Esophagus (tissue), 2 donors: ENCODE measurements around the gene EEFSEC. TPM values are rescaled to one million over a fixed set of nuclear protein-coding genes. Genes with fewer than 3 reads are reported as not detected.

Experiments used
- H3K27ac ChIP-seq, 2 donors: one replicate each; pipeline ENCODE4 v1.5.1; 2013; ENCODE audit warnings: low read depth in 2 of 2, mild to moderate bottlenecking in 2 of 2, inconsistent platforms in 1 of 2, low read length in 1 of 2, moderate library complexity in 1 of 2
- H3K27me3 ChIP-seq, 2 donors: one replicate each; pipeline ENCODE4 v1.6.1; 2013; ENCODE audit warnings: low read length in 2 of 2, control low read depth in 1 of 2, mild to moderate bottlenecking in 1 of 2; ENCODE audit not compliant: insufficient read depth in 2 of 2, control insufficient read depth in 1 of 2
- H3K36me3 ChIP-seq, 2 donors: one replicate each; pipeline ENCODE4 v1.6.1; 2013; ENCODE audit warnings: low read length in 1 of 2; ENCODE audit not compliant: control insufficient read depth in 2 of 2, insufficient read depth in 2 of 2
- H3K4me1 ChIP-seq, 2 donors: one replicate each; pipeline ENCODE4 v1.6.1; 2013; ENCODE audit warnings: low read length in 1 of 2; ENCODE audit not compliant: control insufficient read depth in 2 of 2, insufficient read depth in 2 of 2
- H3K4me3 ChIP-seq, 2 donors: one replicate each; pipeline ENCODE4 v1.5.1; 2013; ENCODE audit warnings: low read length in 2 of 2, mild to moderate bottlenecking in 2 of 2, low read depth in 1 of 2, moderate library complexity in 1 of 2
- H3K9me3 ChIP-seq, 2 donors: one replicate each; pipeline ENCODE4 v1.6.1; 2013; ENCODE audit warnings: mild to moderate bottlenecking in 2 of 2, low read depth in 1 of 2, low read length in 1 of 2, moderate library complexity in 1 of 2; ENCODE audit not compliant: control insufficient read depth in 2 of 2, insufficient read depth in 1 of 2
- WGBS, 2 donors: extraction: QIAGEN DNeasy Blood & Tissue Kit; methylation state at CpG; one replicate each; pipeline ENCODE4 v1.1.7; 2013; 5-methylcytosine and 5-hydroxymethylcytosine counted together
- polyA plus RNA-seq, 2 donors: library from polyadenylated mRNA; stranded (reverse); fragments of 200-250 nt; gene quantifications; one replicate each; pipeline ENCODE4 v1.2.3, GENCODE V29; 2013
- donor health status: healthy with polysubstance abuse.
- donor health status: Bipolar disorder and iron deficiency.

Gene EEFSEC
- polyA plus RNA-seq, 2 donors: 6.1 to 10.0 TPM

DNA sequence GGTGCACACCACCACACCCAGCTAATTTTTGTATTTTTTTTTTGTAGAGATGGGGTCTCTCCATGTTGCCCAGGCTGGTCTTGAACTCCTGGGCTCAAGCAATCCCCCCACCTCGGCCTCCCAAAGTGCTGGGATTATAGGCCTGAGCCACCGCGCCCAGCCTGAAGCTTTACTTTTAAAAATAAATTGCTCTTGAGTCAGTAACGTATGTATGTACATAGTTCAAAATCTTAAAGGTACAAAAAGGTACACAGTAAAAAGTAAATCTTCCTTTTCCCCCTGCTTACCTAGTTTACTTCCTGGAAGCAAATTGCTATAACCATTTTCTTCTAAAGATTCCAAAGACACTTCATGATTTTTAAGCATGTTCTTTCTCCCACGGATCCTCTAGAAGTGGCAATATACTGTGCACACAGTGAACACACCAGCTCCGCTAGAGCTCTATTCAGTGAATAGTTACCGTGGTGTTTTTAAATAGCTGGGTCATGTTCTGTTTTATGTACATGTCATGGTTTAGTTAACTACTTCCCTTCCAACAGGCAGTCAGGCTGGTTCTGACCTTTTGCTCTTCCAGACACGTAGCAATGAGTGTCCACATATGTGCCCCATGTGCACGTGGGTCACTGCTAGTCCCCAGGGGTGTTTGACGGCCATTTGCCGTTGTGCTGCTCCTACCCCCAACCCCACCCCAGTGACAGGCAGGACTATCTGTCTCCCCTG is 82.1 kb downstream of the EEFSEC start:
- Histone ChIP-seq H3K36me3 (no peaks in the 10 kb centered on the region), H3K9me3 (no peaks in the 10 kb centered on the region), H3K27ac (no peak overlapping the region), H3K4me3 (no peak overlapping the region), H3K4me1 (no peaks in the 10 kb centered on the region), H3K27me3 (no peaks in the 10 kb centered on the region)
- 80 to 83% methylated on average over 11 of the region's 11 CpGs for WGBS, 2 donors

DNA sequence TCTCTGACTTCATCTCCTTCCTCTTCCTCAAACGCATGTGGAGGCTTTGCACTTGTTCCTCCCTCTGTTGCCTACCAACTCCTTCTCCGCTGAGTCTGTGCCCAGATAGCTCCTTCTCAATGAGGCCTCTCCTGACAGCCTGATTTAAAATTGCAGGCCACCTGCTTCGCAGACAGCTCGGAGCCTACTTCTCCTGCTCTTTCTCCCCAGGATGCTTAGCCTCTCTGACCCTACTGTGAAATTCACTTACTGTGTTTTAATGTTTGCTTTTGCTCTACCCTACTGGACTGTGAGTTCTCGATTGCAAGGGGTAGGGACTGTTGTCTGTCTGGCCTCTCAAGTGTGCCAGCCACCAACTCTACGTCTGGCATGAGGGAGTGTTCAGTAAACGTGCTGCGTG is 83.4 kb downstream of the EEFSEC start:
- Histone ChIP-seq H3K4me1 (no peaks in the 10 kb centered on the region), H3K27me3 (no peaks in the 10 kb centered on the region), H3K9me3 (no peaks in the 10 kb centered on the region), H3K4me3 (no peak overlapping the region), H3K36me3 (no peaks in the 10 kb centered on the region), H3K27ac (no peak overlapping the region)
- 81 to 91% methylated on average over 8 of the region's 8 CpGs for WGBS, 2 donors

DNA sequence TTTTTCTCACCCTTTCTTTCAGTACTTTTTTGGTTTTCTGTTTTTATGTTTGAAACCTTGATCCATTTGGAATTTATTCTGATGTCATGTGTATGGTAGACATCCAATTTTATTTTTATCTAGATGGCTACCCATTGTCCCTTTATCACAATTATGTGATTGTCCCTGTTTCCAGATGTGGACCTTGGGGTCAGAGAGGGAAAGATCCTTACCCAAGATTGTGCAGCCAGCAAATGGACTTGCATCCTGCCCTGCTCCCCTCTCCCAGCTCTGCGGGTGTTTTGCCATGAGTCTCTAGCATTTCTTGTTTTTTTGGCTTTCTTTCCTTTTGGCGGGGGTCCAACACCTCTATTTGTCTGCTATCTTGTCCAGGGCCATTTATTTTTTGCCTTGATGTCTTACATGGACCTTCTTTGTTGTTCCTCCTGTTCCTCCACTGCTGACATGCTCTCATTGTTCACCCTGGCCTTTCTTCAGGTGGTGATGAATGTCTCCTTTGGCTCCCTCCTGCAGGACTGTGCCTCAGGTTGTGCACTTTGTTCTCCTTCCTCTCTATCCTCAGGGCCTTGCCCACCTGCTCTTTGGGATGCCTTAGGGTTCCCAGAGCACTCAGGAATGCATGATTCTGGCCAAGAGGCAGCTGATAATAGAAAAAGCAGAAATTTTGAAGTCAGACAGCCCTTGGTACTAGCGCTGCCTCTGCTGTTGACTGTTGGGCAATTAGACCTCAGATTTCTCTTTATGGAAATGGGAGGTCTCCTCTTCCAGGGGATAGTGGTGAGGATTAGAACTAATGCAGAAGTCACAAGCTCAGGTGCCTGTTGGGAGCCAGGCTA is 84.3 kb downstream of the EEFSEC start:
- Histone ChIP-seq H3K9me3 (no peaks in the 10 kb centered on the region), H3K4me1 (no peaks in the 10 kb centered on the region), H3K27ac (no peak overlapping the region), H3K4me3 (no peak overlapping the region), H3K36me3 (no peaks in the 10 kb centered on the region), H3K27me3 (no peaks in the 10 kb centered on the region)
- WGBS, 2 donors: 64 to 72% methylated on average over 3 of the region's 3 CpGs

DNA sequence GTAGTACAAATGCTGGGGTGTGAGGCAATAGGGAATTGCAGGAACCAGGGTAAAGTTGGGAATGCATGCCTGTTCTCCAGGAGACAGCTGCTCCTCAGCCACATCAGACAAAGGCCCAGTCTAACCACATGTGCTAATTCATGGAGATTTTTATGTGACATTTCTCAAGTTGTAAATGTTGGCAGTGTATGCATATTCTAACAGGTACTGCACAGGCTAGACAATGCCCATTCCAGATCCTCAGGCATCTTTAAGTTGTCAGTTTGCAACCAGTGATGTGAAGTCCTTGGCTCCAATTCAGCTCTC is 84.9 kb downstream of the EEFSEC start:
- no peaks in the 10 kb centered on the region for H3K36me3 ChIP-seq
- H3K4me1 ChIP-seq: no peaks in the 10 kb centered on the region
- no peak overlapping the region for H3K27ac ChIP-seq
- no peaks in the 10 kb centered on the region for H3K9me3 ChIP-seq
- no peaks in the 10 kb centered on the region for H3K27me3 ChIP-seq
- no peak overlapping the region for H3K4me3 ChIP-seq

DNA sequence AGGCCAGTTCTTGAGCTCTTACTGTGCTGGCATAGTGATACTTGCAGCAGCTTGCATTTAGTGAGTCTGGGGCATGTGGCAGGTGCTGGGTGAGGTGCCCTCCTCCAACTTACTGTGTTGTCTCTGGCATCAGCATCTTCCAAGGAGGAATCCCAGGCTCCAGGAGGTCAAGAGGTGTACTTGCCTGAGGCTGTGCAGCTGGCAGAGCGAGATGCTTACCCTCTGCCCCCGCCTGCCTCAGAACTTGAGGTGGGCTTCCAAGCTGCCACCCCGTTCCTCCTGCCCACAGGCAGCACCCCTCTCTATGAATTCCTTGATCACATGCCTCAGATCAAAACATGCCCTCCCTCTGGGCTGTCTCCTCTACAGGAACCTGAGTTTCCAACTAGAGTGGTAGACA is 86.0 kb downstream of the EEFSEC start:
- no peak overlapping the region for H3K4me3 ChIP-seq
- H3K9me3 ChIP-seq: no peaks in the 10 kb centered on the region
- 94 to 96% methylated on average over 3 of the region's 3 CpGs for WGBS, 2 donors
- no peaks in the 10 kb centered on the region for H3K36me3 ChIP-seq
- H3K27me3 ChIP-seq: no peaks in the 10 kb centered on the region
- H3K27ac ChIP-seq: no peak overlapping the region
- no peaks in the 10 kb centered on the region for H3K4me1 ChIP-seq

DNA sequence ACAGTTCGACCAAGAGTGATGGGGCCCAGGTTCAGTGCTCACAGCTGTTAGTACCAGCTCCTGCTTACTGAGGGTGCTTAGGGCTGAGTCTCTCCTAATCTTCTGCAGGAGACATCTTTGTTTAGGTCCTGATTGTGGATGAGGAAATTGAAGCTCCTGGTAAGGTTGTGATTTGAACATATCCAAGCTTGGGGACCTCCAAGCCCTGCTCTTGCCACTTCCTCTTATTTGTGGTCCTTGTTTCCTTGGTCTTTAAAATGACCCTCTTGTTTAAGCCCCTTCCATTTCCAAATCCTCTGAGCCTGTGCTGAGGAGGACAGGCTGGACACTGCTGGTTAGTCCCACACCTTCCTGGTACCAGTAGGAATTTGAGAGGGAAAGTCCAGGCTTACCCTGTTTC is 87.0 kb downstream of the EEFSEC start:
- H3K36me3 ChIP-seq: no peaks in the 10 kb centered on the region
- H3K9me3 ChIP-seq: no peaks in the 10 kb centered on the region
- no peaks in the 10 kb centered on the region for H3K27me3 ChIP-seq
- H3K4me1 ChIP-seq: no peaks in the 10 kb centered on the region
- 91 to 93% methylated on average over 1 of the region's 1 CpG for WGBS, 2 donors
- no peak overlapping the region for H3K27ac ChIP-seq
- H3K4me3 ChIP-seq: no peak overlapping the region

DNA sequence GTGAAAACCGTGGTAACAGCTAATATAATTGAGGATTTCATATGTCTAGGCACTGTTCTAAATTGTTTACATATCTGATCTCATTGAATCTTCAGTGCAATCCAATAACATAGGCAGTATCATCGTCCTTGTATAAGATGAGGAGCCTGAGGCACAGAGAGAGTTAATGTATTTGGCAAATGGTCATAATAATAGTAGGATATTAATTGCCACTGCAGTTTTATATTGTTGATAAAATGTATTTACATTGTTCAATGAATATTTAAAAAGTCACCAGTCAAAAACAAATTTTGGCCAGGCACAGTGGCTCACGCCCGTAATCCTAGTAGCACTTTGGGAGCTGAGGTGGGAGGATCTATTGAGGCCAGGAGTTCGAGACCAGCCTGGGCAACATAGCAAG is 88.5 kb downstream of the EEFSEC start:
- WGBS, 2 donors: 90 to 95% methylated on average over 5 of the region's 5 CpGs
- Histone ChIP-seq H3K9me3 (no peaks in the 10 kb centered on the region), H3K36me3 (peaks cover 0 to 4% of the 10 kb centered on the region in 2 donors), H3K27ac (no peak overlapping the region), H3K4me3 (no peak overlapping the region), H3K27me3 (no peaks in the 10 kb centered on the region), H3K4me1 (no peaks in the 10 kb centered on the region)

DNA sequence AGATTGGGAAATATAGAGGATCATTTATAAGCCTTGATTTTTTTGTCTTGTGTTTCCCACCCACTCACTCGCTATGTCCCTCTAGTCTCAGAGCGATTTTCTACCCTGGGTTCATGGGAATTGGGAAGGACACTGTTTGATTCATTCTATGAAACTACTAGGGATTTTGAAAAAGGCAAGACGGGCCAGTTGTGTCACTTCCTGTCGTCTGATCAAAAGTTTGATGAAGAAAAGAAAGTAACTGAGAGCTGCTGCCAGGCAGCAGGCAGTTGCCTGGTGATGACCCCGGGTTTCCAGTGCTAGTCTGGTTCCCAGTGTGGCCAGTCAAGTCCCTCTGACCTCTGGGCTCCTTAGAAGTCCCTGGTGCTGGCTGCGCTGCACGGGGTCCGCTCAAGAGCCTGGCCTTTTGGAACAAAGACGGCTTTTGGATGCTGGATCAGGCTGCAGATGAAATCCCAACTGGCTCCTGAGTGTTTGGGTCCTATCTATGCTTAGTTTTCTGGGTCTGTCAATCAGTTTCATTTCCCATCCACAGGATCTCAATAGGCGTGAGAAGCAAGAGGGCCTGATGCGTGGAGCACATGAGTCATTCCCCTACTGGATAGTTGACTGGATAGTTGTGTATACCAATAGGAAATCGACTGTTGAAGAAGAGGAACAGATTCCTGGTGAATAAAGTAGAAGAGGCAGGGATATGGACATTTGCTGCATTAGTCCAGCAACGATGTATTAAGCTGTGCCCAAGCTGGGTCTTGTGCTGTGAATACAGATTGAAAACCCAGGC is 89.7 kb downstream of the EEFSEC start:
- 84 to 85% methylated on average over 13 of the region's 13 CpGs for WGBS, 2 donors
- no peak overlapping the region for H3K27ac ChIP-seq
- no peaks in the 10 kb centered on the region for H3K9me3 ChIP-seq
- no peaks in the 10 kb centered on the region for H3K27me3 ChIP-seq
- no peak overlapping the region for H3K4me3 ChIP-seq
- no peaks in the 10 kb centered on the region for H3K4me1 ChIP-seq
- H3K36me3 ChIP-seq: peaks cover 3 to 5% of the 10 kb centered on the region in 2 donors

DNA sequence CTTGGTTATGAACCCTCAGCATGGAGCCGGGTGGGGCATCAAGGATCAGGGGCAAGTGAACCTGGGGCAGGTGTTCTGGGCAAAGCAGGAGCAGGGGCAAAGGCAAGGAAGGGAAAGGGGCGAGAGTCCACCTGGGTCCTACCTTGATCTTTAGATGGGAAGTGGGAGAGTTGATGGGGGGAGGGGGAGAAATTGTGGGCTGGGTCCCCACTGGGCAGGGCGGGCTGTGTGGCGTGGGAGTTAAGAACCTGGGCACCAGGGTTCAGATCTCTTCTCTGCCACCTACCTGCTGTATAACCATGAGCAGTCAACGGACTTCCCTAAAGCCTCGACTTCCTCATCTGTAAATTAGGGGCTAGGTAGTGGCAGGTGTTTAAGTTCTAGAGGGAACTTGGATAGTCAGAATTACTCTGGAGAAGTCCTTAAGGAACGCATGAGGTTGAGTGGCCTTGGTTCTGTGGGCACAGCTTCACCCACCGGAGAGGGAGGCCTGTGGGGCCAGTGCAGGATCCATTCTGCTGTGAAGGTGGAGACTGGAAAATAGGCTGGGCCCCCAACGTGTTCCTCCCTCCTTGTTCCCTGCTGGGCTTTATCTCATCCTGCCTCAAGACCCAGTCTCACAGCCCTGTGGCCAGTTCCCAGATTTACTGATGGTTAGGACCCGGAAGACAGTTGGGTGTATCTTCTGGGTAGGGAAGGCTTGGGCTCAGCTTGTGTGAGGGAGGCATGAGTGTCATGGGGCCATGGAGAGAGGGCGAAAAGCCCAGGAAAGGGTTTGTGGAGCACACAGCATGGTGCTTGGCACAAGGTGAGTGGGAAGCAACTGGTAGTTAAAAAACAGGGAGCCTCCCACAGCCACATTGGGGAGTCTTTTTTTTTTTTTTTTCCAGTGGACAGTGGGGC is 90.6 kb downstream of the EEFSEC start:
- H3K27ac ChIP-seq: no peak overlapping the region
- H3K36me3 ChIP-seq: peaks cover 4 to 5% of the 10 kb centered on the region in 2 donors
- no peaks in the 10 kb centered on the region for H3K27me3 ChIP-seq
- H3K4me1 ChIP-seq: no peaks in the 10 kb centered on the region
- no peak overlapping the region for H3K4me3 ChIP-seq
- WGBS, 2 donors: 77 to 90% methylated on average over 10 to 11 of the region's 11 CpGs
- H3K9me3 ChIP-seq: no peaks in the 10 kb centered on the region
